HL-60 (cell line): ENCODE data around the gene SERPINE1.

Experiments used
- DNase-seq, 2 experiments: peaks; one replicate each; pipeline ENCODE4 v3.0.0-alpha.2; 2010 to 2020; ENCODE audit warnings: low read depth in 1 of 2, low spot score in 1 of 2
- H3K27ac ChIP-seq: fragments of 250-450 bp; sonication (Bioruptor Pico); replicated peaks from 2 replicates; pipeline ENCODE4 v1.5.1; 2020; ENCODE audit warnings: mild to moderate bottlenecking, moderate library complexity
- H3K27me3 ChIP-seq: fragments of 250-450 bp; sonication (Bioruptor Pico); 2 replicates; pipeline ENCODE4 v1.5.1; 2021; ENCODE audit warnings: mild to moderate bottlenecking, moderate library complexity; ENCODE audit not compliant: insufficient read depth, poor library complexity, severe bottlenecking
- H3K4me3 ChIP-seq: replicated peaks from 2 replicates; pipeline ENCODE4 v1.5.1; 2011; ENCODE audit warnings: mild to moderate bottlenecking, control low read depth, low read length; ENCODE audit not compliant: insufficient read depth
- CTCF ChIP-seq: IDR thresholded peaks from one replicate; pipeline ENCODE4 v1.5.1; 2011; ENCODE audit warnings: low read length, control low read depth, inconsistent platforms; ENCODE audit not compliant: insufficient read depth
- GABPA ChIP-seq: IDR thresholded peaks from 2 replicates; pipeline ENCODE4 v1.6.1; 2012; ENCODE audit warnings: low read depth
- POLR2AphosphoS5 ChIP-seq: IDR thresholded peaks from 2 replicates; pipeline ENCODE4 v1.6.1; 2012; ENCODE audit warnings: low read depth
- REST ChIP-seq: IDR thresholded peaks from 2 replicates; pipeline ENCODE4 v1.6.1; 2012; ENCODE audit warnings: low read depth; ENCODE audit not compliant: insufficient replicate concordance
- SPI1 ChIP-seq: IDR thresholded peaks from 2 replicates; pipeline ENCODE4 v1.6.1; 2012; ENCODE audit warnings: low read depth, mild to moderate bottlenecking, borderline replicate concordance

Gene SERPINE1

GRCh38 chr7:101121991-101122932 lies 4.6 kb upstream of the SERPINE1 start:
- no peak overlapping the region for H3K27ac ChIP-seq
- TF ChIP-seq CTCF: no peak
- TF ChIP-seq POLR2AphosphoS5: no peak
- TF ChIP-seq SPI1: no peak
- peaks cover 6% of the 10 kb centered on the region for H3K27me3 ChIP-seq
- peak overlapping the region; percentile 13; the same call in 1 of the 2 replicates for H3K4me3 ChIP-seq
- no peak for DNase-seq

- DNase-seq: no peak
- no peak overlapping the region for H3K27ac ChIP-seq
- H3K27me3 ChIP-seq: peaks cover 6% of the 10 kb centered on the region
- no peak overlapping the region for H3K4me3 ChIP-seq
- TF ChIP-seq GABPA (no peak), POLR2AphosphoS5 (no peak), CTCF (no peak), SPI1 (no peak), REST (no peak)
Measured at GRCh38 chr7:101122933-101123702, 3.8 kb upstream of the SERPINE1 start.

- H3K4me3 ChIP-seq: no peak overlapping the region
- peaks cover 6% of the 10 kb centered on the region for H3K27me3 ChIP-seq
- H3K27ac ChIP-seq: no peak overlapping the region
- DNase-seq: no peak
- no peak for TF ChIP-seq REST
- TF ChIP-seq CTCF: no peak
- TF ChIP-seq SPI1: no peak
- TF ChIP-seq GABPA: no peak
- no peak for TF ChIP-seq POLR2AphosphoS5
Measured at GRCh38 chr7:101123703-101124068, 3.2 kb upstream of the SERPINE1 start.
